A549 (cell line): ENCODE results near the gene AKR1E2. TPM values are rescaled to one million over a fixed set of nuclear protein-coding genes. Genes with fewer than 3 reads are reported as not detected.

ENCODE experiments used
- BCL3 ChIP-seq: fragments of >200 bp; sonication (Bioruptor Twin); formaldehyde crosslinking; IDR thresholded peaks from 3 replicates; pipeline ENCODE4 v1.6.1; 2016
- BHLHE40 ChIP-seq: IDR thresholded peaks from 2 replicates; pipeline ENCODE4 v1.6.1; 2012; ENCODE audit warnings: low read depth, low read length, inconsistent platforms
- EHMT2 ChIP-seq: fragments of 200-600 bp; sonication (generic); IDR thresholded peaks from 2 replicates; pipeline ENCODE4 v1.6.1; 2016; ENCODE audit warnings: antibody characterized with exemption, low read depth, mild to moderate bottlenecking, moderate library complexity
- EP300 ChIP-seq, 2 experiments: fragments of >200 bp; sonication (Bioruptor Twin); formaldehyde crosslinking; IDR thresholded peaks; 2 replicates in 1 of 2; 3 replicates in 1 of 2; pipeline ENCODE4 v1.6.1; 2016 to 2017
- ESRRA ChIP-seq: fragments of 150-350 bp; IDR thresholded peaks from 2 replicates; pipeline ENCODE4 v1.6.1; 2014; ENCODE audit warnings: mild to moderate bottlenecking, low read length, borderline replicate concordance
- FOSL2 ChIP-seq, 2 experiments: fragments of 450-650 bp in 1 of 2; fragments of >200 bp in 1 of 2; sonication (Bioruptor Twin) in 1 of 2; formaldehyde crosslinking; IDR thresholded peaks; 2 replicates each; pipeline versions ENCODE4 v1.5.0 to v1.6.1; 2016 to 2020; ENCODE audit warnings: mild to moderate bottlenecking in 1 of 2, moderate library complexity in 1 of 2
- HES2 ChIP-seq: fragments of >200 bp; sonication (Bioruptor Twin); formaldehyde crosslinking; IDR thresholded peaks from 2 replicates; pipeline ENCODE4 v1.6.1; 2016
- HMGXB4 ChIP-seq: fragments of 250-450 bp; sonication (Bioruptor Pico); IDR thresholded peaks from 2 replicates; pipeline ENCODE4 v1.5.0; 2021; ENCODE audit warnings: mild to moderate bottlenecking, moderate library complexity, borderline replicate concordance
- HOXB13 ChIP-seq: fragments of 250-450 bp; sonication (Bioruptor Pico); IDR thresholded peaks from 2 replicates; pipeline ENCODE4 v1.5.0; 2020; ENCODE audit warnings: low read depth, mild to moderate bottlenecking, moderate library complexity
- JUN ChIP-seq, 2 experiments: fragments of >200 bp; sonication (Bioruptor Twin); formaldehyde crosslinking; IDR thresholded peaks; 2 replicates in 1 of 2; 3 replicates in 1 of 2; pipeline ENCODE4 v1.6.1; 2016 to 2017
- JUNB ChIP-seq: fragments of >200 bp; sonication (Bioruptor Twin); formaldehyde crosslinking; IDR thresholded peaks from 2 replicates; pipeline ENCODE4 v1.6.1; 2016
- KDM5A ChIP-seq: fragments of 200-600 bp; sonication (generic); IDR thresholded peaks from 2 replicates; pipeline ENCODE4 v1.6.1; 2016; ENCODE audit warnings: antibody characterized with exemption, mild to moderate bottlenecking
- MAX ChIP-seq: IDR thresholded peaks from 2 replicates; pipeline ENCODE4 v1.6.1; 2012
- MYC ChIP-seq: IDR thresholded peaks from 2 replicates; pipeline ENCODE4 v1.6.1; 2012; ENCODE audit warnings: mild to moderate bottlenecking, inconsistent platforms, low read length, improper control_type of control experiment, borderline replicate concordance
- PHF8 ChIP-seq: fragments of 200-600 bp; sonication (generic); IDR thresholded peaks from 2 replicates; pipeline ENCODE4 v1.6.1; 2016; ENCODE audit warnings: low read depth, mild to moderate bottlenecking, antibody characterized with exemption, moderate library complexity, borderline replicate concordance
- POLR2A ChIP-seq: IDR thresholded peaks from 2 replicates; pipeline ENCODE4 v1.6.1; 2012; ENCODE audit warnings: mild to moderate bottlenecking, low read length
- RAD21 ChIP-seq, 2 experiments: fragments of >200 bp in 1 of 2; sonication (Bioruptor Twin) in 1 of 2; formaldehyde crosslinking in 1 of 2; IDR thresholded peaks in 1 of 2; conservative IDR thresholded peaks in 1 of 2; 2 replicates in 1 of 2; 3 replicates in 1 of 2; pipeline ENCODE4 v1.6.1; 2012 to 2018; ENCODE audit warnings: inconsistent platforms in 1 of 2
- REST ChIP-seq: fragments of 200-600 bp; sonication (generic); IDR thresholded peaks from 2 replicates; pipeline ENCODE4 v1.6.1; 2016; ENCODE audit warnings: antibody characterized with exemption, mild to moderate bottlenecking, moderate library complexity
- RFX5 ChIP-seq: fragments of 450-650 bp; IDR thresholded peaks from 2 replicates; pipeline ENCODE4 v1.7.1; 2014; ENCODE audit warnings: antibody characterized with exemption, mild to moderate bottlenecking, moderate library complexity
- USF2 ChIP-seq: fragments of 450-650 bp; IDR thresholded peaks from 2 replicates; pipeline ENCODE4 v1.6.1; 2014; ENCODE audit warnings: antibody characterized with exemption
- ZC3H11A ChIP-seq: fragments of 450-650 bp; IDR thresholded peaks from 2 replicates; pipeline ENCODE4 v1.6.1; 2014; ENCODE audit warnings: antibody characterized with exemption, mild to moderate bottlenecking
- ZSCAN20 ChIP-seq: fragments of 250-450 bp; sonication (Bioruptor Pico); IDR thresholded peaks from 2 replicates; pipeline ENCODE4 v1.8.0; 2022; ENCODE audit warnings: mild to moderate bottlenecking, moderate library complexity
- polyA plus RNA-seq, 4 experiments: library from polyadenylated mRNA; depleted of rRNA in 3 of 4; stranded (reverse); fragments of >200 nt; fragmentation: RNase III in 1 of 4; extraction: RNeasy Plus Mini Kit Qiagen cat#74134 plus additional on column Dnase treatment in 1 of 4; gene quantifications; 2 replicates in 3 of 4; 3 replicates in 1 of 4; pipeline ENCODE4 v1.2.3, GENCODE V29; 2011 to 2017

AKR1E2 gene
- polyA plus RNA-seq, 2 of the 4 experiments (the other 2 are of a cell fraction) = 11.2 to 17.5 TPM

GRCh38 chr10:4807761-4808507, 18.1 kb upstream of the AKR1E2 start (continued):
- no peak for TF ChIP-seq REST
- TF ChIP-seq USF2 = no peak
- no peak for TF ChIP-seq EHMT2
- TF ChIP-seq MAX = peak; percentile 38; the same call in 1 of the 2 replicates
- TF ChIP-seq RAD21 (conservative IDR thresholded peaks at IDR 0.05 in 1 of 2, IDR thresholded peaks at IDR 0.05 in 1 of 2) = no peak
- TF ChIP-seq PHF8 = no peak
- peak; percentile 69 for TF ChIP-seq JUNB
- TF ChIP-seq HMGXB4 (CRISPR knock-in tag) = no peak
- peak; percentile 28 to 51; a peak in 2 of 5 replicates for TF ChIP-seq EP300 (IDR thresholded peaks at IDR 0.05)
- TF ChIP-seq HOXB13 (CRISPR knock-in tag) = no peak
- TF ChIP-seq ZC3H11A = no peak
- TF ChIP-seq ZSCAN20 = no peak
- peak; percentile 27; the same call in 1 of the 2 replicates for TF ChIP-seq FOSL2 (IDR thresholded peaks at IDR 0.05)
- peak; percentile 54; the same call in 1 of the 2 replicates for TF ChIP-seq FOSL2 (CRISPR knock-in tag; IDR thresholded peaks at IDR 0.05)
- TF ChIP-seq RFX5 = no peak
- TF ChIP-seq BCL3 = no peak
- no peak for TF ChIP-seq KDM5A
- TF ChIP-seq ESRRA = no peak
- no peak for TF ChIP-seq HES2
- 0 out of 5 replicates have a peak, but pooled peaks of 1 of the 2 experiments have one; percentile 34 for TF ChIP-seq JUN (IDR thresholded peaks at IDR 0.05)
- no peak for TF ChIP-seq MYC
- TF ChIP-seq POLR2A = no peak
- TF ChIP-seq BHLHE40 = no peak
